HG03354 (cell line): ENCODE data around the gene ABLIM2.

Experiments used
- ATAC-seq: cut with Tn5 transposase; IDR thresholded peaks from one replicate; pipeline ENCODE4 v1.9.1; 2021; ENCODE audit warnings: mild to moderate bottlenecking; ENCODE audit not compliant: unreplicated experiment, poor library complexity, severe bottlenecking

The ABLIM2 gene

DNA sequence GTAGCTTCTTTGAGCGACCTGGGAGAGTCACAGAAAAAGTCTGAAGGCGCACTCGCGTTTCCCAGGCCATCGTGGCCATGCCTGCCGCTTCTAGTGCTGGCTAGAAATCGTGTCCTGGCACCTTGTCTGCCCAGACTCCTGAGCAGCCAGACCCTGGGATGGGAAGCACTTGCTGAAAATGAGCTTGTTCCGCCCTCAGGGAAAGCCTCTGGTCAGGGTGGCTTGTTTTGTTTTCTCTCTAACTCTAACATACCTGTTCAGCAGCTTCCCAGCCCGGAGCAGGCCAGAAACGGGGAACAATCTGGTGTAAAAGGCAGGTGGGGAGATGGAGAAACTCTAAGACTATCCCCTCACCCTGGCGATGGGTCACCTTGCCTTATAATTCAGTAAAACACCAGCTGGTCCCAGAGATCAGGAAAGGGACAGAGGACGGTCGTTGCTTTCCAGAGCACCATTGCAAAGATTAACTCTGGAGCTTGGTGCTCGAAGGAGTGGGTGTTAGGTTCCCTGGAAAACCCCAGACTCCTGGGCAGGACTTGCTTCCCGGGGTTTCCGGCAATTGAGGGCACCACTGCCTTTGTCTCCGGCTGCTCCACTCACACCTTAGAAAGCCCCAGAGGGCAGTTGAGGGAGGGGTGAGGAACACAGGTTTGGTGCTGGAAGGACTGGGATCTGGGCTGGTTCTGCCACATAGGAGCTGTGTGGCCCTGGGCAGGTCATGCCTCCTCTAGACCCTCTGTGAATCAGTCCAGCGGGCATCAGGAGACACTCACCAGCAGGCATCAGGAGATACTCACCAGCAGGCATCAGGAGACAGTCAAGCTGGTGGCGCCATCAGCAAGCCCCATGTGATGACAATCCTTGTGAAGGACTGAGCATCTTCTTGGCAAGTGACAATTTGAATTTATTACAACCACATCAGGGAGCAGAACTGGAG is 36.0 kb upstream of the ABLIM2 start:
- no peak for ATAC-seq

DNA sequence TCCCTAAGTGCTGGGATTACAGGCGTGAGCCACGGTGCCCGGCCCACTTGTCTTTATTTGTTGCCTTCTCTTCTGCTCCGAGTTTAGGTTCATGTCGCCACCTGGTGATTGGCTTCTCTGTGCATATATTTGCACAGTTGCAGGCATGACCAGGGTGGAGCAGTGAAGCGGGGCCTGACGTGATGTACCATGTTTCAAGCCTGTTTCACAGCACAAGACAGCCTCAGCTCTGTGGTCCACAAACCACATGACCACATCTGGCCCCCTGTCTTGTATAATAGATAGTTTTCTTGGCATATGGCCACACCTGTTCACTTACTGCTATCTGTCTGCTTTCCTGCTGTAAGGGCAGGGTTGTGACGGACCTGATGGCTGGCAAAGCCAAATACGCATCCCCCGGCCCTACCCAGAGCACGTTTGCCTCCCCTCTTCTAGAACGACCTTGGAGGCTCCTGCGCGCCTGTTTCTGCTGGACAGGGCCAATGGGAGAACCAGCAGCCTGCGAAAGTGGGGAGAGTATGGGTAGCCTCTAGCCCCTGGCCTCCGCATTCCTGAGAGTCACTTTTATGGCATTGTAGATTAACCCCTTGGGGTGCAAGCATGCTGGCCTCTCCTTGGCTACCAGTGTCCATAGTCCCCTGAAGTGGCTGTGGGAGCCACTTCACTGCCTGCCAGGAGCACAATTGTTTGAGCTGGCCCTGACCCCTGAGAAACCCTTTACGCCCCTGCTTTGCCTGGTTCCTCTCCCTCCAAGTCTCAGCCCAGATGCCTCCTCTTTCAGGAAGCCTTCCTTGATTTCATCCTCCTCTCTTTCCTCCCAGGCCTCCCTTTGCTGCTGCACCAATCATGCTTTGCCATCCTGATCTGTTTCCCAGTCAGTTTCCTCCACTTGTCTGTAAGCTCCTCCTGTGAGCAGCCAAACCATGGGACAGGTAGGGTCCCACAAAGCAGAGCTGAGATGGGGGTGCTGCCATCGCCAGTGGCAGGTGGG is 34.4 kb upstream of the ABLIM2 start:
- peak; percentile 89 for ATAC-seq

DNA sequence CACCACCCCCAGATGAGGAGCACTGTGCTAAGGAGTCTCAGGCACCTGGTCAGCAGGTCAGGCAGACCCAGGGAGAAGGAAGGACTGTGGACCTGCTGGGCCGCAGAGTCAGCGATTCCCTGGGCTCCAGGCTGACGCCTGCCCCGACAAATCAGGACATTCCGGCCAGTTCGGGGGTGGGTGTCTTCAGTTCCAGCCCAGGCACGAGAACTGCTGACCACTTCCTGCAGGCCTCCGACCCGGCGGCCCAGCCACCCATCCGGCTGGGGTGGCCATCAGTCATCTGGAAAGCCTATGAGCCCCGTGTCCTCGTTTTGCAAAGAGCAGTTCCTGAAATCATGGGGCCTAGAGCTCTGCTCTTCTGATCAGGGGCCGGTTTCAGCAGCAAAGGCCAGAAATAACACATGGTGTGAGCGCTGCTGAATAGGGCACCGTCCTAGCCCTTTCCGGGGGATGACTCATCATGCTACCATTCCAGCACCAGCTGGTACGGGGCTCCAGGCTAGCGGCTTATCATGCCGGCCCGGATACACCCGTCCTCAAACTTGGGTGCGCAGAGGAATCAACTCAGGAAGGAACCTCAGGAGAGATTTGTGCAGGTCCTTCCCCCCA is 32.6 kb upstream of the ABLIM2 start:
- peak; percentile 59 for ATAC-seq

DNA sequence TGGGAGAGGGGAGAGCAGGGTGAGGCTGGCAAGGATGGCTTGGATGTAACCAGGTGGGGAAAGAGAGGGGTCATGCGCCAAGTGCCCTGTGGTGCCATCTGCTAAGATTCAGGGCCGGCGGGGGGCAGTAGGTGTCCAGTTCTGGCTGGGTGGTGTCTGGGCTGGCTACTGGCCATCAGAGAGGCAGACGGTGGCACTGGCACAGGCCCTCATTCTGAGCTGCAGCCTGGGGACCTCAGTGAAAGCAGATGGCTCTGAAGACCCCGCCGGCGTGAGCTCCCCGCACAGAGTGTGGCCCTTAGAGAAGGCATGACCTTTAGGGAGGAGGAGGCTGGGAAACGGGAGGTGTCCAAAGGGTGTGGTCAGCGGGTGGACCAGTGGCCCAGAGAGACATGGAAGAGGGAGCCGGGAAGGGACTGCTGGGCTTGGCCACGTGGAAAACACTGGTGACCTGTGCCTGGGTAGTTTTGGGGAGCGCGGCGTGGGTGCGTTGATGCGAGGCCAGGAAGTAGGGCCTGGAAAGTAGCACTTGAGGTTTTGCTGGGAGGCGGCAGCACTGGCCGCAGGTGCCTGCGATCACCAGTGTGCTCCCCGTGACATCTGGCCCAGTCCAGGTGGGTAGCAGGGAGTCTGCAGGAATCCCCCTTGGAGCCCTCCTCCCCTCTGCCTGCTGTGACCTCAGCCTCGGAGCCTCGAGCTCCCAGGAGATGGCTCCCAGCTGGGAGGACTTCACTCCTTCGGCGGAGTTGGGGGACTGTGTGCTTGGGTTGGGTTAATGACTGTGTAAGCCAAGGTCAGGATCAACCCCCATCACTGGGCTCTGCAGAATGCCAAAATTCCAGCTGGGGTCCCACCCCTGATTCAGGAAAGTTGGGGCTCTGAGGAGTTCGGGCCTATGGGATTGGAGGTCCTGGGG is 31.2 kb upstream of the ABLIM2 start:
- ATAC-seq, result no peak

DNA sequence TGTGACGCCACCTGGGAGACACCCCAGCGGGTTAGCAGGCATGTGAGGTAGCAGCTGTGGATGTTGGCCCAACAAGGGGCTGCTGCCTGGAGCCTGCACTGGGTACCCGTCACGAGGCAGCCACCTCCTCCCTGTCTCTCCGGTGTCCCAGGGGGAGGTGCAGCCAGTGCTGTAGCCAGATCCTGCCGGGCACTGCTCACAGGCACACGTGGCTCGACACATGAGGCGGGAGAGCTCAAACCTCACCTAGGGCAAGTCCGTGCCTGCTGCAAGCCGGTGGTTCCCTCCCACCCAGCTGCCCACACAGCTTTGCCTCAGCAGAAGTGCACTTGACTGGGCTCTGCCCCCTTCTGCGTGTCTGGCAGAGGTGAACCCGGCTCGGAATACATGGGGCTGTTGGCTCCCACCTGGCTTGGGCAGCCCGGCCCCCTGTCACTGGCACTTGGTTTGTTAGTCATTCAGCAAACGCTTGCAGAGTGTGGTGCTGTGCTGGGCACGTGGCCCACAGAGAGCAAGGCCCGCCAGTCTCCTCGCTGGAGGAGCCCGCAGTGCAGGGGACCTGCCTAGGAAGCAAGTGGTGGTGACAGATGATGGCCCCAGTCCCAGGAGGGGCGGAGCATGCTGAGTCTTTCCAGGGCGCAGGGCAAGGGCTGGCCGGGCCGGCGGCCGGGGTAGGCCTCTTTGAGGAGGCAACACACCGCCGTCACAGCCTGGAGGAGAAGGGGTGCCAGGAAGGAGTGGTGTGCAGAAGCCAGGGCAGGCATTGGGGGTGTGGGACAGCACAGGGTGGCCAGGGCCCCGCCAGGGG is 30.3 kb upstream of the ABLIM2 start:
- ATAC-seq, result no peak

DNA sequence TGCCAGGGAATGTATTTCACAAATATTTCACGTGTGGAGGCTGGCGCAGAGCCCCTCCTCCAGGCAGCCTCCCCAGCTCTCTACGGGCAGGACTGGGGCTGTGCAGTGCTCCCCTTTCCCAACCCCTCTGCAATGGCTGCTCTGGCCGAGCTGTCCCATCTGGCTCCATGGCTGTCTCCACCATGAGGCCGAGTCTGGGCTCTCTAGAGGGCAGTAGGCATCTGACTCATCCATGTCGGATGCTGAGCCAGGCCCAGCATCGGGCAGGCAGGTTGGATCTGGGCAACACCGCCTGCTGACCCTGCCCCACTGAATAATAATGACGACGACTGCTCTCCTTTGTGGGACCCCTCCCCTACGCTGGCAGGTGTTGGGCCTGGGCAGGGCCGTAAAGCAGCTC is 29.5 kb upstream of the ABLIM2 start:
- ATAC-seq, result no peak

DNA sequence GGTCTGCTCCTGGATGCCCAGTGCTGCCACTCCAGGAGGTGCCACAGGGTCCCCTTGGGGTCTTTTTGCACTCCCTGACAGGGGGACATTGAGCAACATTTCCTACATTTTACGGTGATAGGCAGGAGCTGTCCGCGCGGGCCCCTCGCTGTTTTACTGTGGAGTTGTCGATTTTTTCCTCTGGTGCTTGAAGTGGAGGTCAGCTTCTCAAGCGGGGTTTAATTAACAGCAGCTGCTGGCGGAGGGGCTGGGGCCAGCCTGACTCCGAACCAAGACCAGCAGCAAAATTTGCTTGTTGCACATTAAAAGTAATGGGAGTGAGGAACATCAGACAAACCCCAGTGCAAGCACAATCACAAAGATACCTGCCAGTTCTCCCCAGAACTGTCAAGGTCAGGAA is 27.3 kb upstream of the ABLIM2 start:
- no peak for ATAC-seq

DNA sequence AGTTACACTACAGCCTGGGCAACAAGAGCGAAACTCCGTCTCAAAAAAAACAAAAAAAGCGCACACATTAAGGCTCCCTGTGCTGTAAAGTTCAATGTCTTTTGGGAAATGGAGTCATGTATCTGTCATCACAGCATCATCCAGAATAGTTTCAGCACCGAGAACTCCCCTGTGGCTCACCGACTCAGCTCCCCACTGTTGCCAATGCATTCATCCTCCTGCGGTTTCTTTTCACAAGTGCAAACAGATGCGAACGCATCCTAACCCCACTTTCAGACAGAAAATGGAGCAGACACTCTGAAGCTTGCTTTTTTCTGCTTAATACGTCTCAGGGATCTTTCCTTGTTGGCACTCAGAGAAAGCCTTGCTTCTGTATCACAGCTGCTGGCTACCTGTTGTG is 26.7 kb upstream of the ABLIM2 start:
- ATAC-seq, result no peak

DNA sequence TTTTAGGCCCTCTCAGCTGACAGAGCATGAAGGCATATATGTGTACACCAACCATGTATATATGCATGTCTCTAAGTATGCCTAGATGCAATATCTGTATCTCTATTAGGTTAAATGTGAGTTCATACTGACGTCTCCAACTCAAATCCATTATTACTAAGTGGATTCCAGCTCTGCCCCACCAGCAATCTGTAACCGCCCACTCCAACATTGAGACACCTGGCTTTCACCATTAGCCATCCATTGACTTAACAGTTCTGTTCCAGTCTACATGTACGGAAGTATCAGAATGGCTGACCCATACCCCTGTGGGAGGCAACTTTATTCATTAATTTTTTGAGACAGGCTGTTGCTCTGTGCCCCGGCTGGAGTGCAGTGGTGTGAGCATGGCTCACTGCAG is 25.4 kb upstream of the ABLIM2 start:
- no peak for ATAC-seq

DNA sequence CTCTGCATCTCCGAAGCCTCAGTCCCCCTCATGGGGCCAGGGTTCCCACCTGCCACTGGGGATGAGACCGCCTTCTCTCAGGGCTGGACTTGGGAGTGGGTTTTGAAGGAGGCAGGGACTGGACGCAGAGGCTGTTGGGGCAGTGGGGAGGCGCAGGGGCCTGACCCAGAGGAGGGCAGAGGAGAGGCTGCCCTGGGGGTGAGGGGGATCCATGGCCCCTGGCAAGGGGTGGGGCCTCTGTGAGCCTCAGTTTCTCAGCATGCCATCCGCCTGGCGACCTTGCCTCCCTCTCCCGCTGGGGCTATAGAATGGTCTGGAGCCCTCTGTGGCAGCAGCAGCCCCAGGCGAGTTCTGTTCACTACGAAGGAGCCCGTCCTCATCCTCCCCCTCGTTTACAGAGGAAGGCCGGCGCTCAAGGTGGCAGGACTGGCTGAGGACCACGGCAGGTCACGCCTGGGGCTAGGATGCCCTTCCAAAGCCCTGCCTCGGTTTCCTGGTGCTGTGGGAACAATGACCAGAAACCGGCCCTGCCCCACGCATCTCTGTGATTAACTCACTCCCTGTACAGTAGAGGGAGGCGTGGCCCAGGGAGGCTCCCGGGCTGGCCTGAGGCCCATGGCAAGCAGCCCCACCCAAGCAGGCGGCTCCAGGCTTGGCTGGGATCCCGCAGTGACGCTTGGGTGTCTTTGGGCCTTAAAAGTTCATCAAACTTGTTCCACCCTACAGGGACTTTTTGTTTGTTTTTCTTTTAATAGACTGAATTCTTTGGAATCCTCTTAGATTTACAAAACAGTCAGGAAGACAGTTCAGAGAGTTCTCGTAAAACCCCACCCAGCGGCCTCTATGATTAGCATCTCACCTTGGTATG is 24.5 kb upstream of the ABLIM2 start:
- ATAC-seq, result no peak

DNA sequence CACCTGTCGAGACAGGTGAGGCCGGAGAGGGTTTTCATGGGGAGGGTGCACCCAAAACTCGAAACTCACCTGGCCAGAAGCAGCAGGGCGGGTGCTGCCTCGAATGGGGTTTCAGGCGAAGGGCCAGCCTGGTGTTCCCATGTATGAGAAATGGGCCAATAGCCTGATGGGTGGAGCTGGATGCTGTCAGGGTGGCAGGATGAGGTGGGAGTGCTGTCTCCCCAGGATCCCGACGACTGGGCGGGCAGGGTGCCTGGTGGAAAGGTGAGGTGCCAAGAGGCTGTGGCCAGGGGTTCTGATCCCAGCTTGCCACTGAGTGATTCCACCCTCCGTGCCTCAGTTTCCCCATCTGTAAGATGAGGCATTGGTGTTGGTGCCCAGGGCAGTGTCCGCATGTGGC is 23.7 kb upstream of the ABLIM2 start:
- ATAC-seq, result no peak

DNA sequence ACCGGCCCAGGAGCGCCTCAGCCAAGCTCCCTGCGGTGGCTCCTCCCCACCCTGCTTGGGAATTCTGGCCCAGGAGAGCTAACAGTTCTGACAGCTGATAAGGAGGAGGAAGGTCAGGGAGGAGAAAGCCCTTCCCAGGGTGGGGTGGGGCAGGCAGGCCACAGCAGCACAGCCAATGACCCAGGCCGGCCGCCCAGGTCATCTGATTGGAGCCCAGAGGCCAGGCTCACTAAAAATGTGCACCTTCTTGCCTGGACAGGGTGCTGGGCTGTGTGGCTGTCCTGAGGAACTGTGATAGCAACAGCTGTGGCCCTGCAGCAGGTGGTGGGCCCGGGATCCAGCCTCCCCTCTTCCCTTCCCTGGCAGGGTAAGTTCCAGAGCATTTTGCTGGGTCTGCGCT is 23.2 kb upstream of the ABLIM2 start:
- no peak for ATAC-seq

DNA sequence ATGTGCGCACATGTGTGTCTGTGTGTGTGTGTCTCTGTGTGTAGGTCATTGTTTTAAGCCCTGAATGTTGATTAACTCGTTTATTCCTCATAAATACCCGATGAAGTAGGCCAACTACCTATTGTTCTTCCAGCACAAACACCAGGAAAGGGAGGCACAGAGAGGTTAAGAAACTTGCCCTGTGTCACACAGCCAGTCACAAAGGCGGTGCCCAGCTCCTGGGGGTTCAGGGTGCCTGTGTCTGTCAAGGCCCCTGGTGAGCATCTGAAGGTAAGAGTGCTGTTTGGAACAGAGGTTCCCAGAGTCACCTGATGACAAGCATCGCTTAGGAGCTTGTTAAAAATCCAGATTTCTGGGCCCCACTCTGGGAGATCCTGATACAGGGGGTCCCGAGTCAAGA is 22.5 kb upstream of the ABLIM2 start:
- no peak for ATAC-seq

DNA sequence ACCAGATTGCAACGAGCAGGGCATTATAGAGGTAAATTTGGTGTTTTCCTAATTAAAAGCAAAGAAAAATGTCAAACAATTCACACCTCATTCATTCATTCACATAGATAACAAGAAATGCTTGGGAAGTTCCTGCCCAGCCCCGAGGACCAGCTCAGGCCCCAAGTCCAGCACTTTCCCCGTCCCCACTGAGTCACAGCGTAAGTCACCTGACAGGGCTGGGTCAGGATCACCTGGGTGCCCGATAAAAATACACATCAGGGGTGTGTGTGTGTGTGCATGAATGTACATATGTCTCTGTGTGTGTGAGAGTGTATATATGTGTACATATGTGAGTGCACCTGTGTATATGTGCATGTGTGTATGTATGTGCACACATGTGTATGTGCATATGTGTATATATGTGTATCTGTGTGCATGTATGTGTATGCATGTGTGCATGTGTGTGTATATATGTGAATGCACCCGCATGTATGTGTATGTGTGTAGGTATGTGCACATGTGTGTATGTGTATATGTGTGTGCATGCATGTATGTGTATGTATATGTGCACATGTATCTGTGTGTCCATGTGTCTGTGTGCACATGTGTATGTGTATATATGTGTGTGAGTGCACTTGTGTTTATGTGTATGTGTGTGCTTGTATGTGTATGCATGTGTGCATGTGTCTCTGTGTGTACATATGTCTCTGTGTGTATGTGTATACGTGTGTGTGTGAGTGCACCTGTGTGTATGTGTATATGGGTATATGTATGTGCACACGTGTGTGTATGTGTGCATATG is 21.9 kb upstream of the ABLIM2 start:
- ATAC-seq, result no peak

DNA sequence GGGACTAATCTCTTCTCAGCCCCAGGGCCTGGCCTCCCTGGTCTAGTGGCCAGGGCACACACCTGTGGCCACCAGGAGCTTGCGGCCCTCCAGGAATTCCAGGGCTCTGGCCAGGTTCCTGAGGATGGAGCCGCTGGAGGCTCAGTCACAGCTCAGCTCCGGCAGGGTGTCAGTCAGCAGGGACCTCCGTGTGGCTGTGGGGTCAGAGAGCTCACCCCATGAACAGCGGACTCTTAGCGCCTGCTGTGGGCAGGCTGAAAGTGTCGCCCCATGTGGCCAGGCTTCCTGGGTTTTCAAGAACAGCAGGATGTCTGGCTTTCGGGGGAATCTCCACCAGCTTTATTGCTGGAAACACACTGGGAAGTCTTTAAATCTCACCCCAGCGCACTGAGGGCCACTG is 21.2 kb upstream of the ABLIM2 start:
- no peak for ATAC-seq

DNA sequence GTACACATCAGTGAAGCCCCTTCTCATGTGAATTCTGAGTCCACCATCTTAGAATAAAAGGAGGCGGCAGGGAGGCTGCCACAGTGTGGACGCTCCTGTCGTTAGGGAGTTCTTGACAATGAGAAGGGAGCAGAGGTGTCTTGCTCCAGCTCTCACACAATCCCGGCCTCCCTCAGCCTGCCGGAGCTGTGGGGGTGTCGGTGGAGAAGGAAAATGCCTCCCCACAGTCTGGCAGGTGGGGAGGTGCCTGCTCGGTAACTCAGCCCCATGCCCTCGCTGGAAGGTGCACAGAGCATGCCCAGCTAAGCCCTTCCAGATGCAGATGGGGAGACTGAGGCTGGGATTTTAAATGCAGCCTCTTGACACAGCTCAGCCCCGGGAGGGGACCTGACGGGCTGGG is 20.5 kb upstream of the ABLIM2 start:
- no peak for ATAC-seq

DNA sequence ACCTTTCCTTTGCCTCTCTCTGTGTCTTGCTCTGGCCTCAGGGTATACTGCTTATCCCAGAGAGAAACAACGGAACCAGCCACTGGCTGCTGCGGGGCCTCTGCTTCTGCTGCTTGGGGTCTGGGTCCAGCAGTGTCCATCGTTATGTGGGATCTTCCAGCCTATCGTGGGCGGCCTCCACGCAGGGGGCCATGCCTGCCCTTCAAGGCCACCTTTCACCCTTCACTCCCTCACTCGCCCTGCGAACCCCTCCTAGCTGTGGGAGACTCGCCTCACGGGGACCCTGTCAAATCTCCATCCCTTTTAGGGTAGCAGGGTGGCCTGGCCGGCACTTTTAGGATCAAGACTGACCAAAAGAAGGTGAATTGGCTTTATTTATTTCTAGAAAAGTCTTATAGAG is 19.3 kb upstream of the ABLIM2 start:
- no peak for ATAC-seq
